GOT3 (cell line): Measurements from ENCODE around the gene NYNRIN.

Experiments
- DNase-seq: peaks from one replicate; lab custom pipeline; 2025; ENCODE audit warnings: mixed read lengths; lab: John Stamatoyannopoulos, UW

NYNRIN gene

DNA sequence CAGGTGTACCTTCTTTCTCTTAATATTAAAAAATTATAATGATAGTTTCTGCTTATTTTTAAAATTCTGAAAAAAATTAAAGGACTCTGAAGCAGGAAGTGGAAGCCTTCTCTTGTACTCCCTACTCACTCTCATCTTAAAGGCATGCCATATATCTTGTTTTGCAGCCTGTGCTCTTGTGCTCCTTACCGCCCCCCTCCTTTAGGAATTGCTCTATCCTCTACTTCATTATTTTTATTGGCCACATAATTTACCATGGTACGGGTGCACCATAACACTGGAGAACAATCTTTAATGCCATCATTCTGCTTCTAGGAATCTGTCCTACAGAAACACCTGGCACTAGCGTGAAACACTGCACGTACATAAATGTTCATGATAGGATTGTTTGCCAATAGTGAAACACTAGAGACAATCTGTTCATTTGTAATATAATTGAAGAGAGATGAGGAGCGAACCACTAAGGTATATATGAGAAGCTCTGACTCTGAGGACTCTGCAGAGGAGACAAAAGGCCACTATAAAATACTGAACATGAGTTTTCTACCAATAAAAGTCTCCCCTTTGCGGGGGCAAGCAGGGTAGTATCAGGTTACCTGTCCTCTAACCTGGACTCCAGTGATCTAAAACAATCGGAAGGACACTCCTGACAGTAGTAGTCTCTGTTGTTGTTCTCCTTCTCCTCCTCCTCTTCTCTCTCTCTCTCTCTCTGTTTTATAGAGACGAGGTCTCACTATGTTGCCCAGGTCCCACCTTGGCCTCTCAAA, 6.3 kb upstream of the NYNRIN start:
- no peak for DNase-seq

DNA sequence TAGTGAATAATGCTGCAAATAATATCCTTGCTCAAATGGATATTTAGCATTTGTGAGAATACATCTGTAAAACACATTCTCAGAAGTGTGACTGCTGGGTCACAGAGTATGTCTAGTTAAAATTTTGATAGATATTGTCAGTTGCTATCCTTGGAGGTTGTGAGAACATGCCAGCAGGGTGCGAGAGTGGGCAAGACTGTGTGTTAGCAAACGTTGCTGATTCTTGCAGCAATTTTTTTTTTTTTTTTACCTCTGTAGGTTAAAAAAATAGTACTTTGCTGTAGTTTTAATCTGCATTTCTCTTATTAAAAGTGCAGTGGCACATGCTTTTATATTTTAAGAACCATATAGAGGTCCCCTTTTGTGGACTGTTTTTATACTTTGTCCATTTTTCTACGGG, 4.5 kb upstream of the NYNRIN start:
- no peak for DNase-seq

DNA sequence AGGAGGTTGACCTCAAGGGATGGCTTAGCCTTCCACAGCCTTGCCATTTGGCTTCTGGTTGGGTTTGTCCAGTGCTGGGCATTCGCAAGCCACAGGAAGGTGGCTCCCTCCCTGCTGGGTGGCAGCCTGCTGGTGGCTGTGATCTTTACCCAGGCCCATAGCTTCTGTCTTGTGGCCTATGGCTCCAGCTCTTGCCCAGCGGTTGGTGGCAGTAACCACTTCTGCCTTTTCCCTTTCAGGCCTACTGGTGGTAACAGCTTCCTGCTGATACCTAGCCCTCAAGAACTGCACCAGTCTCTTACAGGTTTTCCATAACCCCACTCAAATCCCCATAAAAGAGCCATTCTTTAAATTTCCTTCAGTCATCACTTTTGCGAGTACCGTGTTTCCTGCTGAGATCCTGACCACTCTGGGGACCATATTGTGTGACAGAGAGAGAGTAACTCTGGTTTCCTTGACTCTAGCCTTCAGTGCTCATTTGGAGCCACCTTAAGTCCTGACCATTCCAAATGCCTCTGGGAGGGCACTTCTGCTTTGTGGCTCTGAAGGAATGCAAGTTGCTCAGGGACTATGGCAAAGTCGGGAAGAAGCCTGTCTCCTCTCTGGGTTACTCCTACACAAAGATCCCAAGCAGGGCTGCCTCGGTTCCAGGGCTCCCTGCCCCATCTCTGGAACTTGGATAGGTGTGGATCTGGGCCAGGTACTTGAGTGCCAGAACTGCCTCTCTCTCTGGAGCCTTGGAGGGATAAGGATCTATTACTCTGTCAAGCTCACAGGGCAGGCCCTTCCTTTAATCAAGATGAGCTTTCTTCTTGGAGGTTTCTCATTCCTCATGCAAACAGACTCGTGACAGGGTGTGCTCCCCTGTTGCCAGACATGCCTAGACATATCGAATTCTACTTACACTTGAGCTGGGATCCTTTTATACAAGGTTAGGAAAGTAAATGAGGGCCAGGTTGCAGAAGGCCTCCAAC, 2.9 kb upstream of the NYNRIN start:
- no peak for DNase-seq

DNA sequence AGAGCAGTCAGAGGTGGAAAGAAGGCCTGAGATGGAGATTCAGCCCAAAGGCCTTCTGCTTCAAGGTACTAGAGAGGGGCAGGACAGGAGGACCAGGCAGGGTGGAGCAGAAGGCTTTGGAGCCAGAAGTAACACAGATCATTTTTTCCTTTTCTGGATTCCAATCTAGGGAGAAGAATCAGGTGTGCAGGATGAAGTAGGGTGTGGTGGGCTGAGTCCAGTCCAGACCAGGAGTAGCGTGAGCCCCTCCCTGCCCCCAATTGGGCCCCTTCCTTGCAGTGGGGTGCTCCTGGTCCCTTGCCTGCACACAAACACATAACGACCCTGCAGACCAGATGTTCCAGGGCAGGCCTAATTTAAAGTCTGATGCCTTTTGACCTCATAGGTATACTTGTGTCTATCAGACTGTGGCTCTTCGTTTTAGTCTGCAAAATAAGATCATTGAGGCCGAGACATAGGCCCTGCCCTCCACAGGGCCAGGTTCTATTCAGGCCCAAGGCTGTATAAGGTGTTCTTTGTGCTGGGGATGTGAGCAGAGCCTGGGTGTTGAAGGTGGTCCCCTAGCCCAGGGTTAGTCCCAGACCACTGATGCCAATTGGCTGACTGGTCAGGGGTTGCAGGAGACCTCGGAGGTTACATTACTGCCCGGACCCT, 1.0 kb upstream of the NYNRIN start:
- no peak for DNase-seq

DNA sequence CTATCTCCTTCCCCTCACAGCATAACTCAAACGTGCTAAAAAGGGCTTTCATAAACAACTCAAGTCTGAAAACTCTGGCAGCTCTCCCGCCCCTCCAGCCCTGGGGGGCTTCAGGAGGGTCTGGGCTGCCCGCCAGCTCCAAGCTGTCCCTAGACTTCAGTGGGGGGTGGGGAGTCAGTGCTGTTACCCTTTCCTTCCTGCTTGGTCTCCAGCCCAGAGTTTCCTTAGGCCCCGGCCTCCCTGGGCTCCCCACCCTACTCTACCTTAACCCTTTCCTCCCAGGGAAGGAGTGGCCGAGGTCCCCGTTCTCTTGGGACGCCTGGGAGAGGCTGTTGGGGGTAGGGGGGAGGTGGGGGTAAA, 530 bp upstream of the NYNRIN start:
- no peak for DNase-seq

DNA sequence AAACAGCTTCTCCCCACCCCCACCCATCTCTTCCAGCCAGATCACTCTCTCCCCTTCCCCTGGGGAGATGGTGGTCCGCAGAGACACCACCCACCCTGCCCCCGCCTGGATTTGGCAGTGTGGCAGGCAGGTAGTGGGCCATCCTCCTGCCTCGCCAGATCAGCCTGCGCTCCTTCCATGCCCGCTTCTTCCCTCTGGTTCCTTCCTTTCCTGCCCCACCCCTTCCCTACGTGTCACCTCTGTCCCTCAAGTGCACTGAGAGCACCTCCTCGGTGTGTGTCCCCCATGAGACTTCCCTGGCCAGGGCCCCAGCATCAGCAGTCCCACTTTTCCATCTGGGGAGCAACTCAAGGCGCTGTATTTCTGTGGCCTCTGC, 632 bp downstream of the NYNRIN start:
- DNase-seq: no peak

DNA sequence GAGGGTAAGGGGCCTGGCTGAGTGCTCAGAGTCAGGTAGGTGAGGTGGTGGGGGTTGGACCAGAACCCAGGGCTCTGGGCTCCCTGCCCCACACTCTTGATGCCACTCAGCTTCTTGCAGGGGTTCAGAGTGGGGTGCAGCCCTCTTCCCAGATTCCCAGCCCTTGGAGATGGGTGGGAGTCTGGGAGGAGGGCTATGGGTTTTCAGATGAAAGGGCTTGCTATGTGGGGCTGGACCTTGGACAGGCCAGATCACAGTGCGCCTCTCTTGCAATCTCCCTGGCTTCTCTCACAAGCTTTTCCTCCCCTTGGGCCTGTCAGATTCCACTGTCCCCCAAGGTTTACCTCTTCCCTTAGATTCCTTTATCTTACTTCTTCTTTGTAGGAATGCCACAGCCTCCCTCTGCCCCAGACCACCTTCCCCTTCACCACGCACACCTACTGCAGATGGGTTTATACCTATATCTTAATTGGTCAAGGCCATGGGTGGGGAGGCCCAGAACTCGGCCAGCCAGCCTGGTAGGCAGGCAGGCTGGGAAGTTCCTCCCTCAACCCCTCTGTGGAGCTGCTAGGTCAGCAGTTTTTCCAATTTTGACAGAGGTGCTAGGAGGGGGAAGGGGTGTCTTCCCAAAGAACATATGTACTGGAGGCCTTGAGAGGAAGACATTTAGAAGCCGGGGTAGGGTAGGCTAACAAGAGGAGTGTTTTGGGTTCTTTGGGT, 1.4 kb downstream of the NYNRIN start:
- no peak for DNase-seq

DNA sequence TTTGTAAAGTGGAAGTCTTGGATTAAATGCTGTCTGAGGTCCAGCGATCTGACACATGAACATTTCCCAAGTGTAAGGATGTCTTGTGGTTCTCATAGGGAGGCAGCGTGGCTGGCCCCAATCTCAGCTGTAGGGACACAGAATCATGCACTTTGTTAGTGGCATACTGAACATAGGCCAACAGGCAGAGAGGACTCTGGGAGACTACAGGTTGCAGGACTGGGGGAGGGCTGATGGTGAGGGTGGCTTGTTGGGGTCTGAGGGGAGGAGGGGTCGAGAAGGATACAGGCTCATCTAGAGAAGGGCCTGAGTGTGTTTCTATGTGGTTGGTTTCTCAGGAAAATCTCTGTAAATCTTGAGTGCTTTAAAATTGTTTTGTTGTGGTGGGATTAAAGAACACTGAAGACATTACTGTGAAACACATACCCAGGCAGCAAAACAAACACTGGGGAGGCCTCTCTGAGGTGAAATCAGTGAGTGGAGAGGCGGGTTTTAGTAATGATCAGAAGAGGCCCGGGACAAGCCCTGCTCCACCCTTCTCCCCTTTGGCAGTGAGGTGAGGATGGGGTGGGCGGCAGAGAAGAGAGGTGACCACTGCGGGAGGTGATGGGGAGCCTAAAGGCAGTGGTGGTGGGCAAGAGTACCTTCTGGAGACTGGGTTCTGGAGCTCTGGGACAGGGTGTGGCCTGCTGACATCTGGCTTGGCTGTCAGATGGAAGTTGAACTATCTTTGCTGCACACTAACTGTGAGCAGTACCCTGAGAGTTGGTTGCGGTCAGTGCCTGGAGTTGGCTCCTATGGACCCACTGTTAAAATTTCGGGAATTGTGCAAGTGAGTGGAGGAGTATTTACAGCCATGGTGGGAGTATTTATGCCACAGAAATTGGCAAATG, 3.3 kb downstream of the NYNRIN start:
- DNase-seq: no peak

DNA sequence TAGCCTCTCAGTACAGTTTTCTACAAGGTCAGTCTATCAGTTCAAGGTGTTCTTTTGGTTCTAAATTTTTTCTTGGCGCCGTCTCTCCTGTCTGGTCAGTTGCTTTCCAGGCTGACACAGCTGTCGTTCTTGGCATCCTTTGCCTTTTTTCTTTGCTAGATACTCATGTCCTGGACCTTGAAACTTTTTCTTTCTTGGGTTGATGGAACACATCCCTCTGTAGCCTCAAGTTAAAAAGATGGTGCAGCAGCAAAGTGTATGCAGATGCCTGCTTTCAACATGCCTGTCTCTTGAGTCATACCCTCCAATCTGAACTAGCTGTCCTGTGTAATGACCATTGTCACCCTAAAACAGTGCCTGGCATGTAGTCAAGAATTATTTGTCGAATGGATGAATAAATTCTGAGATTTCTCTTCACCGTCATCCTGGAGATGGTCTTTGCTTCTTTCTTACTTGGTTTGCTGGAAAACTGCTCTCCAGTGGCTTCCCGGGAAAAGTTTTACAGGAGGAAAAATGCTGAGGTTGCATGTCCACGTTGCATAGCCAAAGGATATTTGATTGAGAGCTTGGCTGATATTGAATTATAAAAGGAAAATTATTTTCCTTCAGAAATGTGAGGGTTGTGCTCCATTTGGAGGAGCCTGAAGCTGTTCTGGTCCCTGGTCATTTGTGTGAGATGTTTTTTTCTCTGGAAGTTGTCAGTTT, 4.6 kb downstream of the NYNRIN start:
- DNase-seq: no peak

DNA sequence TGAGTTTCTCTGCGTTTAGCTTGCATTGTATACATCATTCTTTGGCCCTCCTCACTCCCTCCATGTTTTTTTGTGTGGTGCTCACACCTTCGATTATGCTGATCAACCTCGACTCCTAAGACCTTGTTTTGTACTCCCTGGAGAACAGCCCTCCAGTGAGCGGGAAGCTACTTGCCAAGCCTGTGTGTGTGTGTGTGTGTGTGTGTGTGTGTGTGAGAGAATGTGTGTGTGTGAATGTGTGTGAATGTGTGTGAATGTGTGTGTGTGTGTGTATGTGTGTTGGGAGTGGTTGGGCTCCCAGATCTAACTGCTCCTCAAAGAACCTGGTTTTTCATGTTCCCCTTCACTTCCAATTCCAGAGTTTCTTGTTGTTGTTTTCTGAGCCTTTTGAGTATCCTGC, 6.0 kb downstream of the NYNRIN start:
- DNase-seq: no peak

DNA sequence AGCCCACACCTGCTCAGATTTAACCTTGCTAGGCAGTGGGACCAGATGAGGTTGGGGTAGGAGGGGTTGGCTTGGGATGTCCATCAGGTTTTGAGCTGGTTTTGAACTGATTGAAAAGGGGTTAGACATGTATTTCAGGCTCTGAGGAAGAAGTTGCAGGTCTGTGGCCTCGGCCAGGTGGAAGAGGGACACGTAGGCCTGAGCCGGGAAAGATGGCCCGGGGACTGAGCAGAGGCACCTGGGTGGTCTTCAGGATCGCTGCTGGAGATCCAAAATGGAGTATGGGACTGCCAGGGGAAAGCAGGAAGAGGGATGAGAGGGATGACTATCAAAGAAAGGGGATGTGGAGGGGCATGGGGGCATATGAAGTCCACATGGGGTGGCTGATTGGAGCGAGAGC, 7.6 kb downstream of the NYNRIN start:
- no peak for DNase-seq

DNA sequence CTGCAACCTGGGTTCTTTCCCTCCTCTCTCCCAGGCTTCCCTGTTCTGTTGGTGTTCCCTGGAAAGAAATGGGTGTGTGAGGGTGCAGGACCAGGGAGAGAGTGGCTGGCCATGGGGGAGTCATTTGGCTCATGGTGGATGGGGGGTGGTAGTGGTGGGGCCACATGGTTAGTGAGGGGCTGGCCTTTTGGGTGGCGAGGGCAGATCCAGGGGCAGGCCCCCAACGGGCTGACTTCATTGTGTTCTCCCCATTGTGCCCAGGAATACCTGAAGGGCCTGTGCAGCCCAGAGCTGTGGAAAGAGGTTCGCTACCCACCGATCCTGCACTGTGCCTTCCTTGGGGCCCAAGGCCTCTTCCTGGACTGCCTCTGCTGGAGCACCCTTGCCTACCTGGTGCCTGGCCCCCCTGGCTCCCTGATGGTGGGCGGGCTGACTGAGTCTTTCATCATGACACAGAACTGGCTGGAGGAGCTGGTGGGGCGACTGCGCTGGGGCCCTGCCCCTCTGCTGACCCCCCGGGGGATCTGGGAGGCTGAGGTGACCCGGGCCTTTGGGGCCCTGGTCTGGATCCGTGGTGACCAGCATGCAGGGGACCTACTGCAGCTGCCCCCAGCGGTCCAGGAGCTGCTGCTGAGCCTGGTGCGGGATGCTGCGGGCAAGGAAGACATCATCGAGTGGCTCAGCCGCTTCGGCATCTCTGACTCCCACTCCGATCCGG, 9.0 kb downstream of the NYNRIN start:
- no peak for DNase-seq

DNA sequence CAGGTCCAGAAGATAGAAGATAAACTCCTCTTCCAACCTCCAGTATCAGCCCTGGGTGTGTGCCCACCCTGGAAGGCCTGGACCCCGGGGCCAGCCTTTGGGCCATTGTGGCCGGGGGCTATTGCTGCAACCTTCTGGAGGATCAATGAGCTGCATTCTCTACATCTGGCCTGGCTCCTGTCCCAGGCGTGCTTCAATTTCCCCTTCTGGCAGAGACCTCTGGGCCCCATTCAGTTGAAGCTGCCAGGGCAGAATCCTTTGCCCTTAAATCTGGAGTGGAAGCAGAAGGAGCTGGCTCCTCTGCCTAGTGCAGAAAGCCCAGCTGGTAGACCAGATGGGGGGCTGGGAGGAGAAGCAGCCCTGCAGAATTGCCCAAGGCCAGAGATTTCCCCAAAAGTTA, 10.0 kb downstream of the NYNRIN start:
- DNase-seq: no peak

DNA sequence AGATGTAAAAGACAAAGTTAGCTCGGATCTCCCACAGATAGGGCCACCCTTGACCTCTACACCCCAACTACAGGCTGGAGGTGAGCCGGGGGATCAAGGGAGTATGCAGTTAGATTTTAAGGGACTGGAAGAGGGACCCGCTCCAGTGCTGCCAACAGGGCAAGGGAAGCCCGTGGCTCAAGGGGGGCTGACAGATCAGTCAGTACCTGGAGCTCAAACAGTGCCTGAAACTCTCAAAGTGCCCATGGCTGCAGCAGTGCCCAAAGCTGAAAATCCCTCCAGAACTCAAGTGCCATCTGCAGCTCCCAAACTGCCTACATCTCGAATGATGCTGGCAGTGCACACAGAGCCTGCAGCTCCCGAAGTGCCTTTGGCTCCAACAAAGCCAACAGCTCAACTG, 10.4 kb downstream of the NYNRIN start:
- no peak for DNase-seq

DNA sequence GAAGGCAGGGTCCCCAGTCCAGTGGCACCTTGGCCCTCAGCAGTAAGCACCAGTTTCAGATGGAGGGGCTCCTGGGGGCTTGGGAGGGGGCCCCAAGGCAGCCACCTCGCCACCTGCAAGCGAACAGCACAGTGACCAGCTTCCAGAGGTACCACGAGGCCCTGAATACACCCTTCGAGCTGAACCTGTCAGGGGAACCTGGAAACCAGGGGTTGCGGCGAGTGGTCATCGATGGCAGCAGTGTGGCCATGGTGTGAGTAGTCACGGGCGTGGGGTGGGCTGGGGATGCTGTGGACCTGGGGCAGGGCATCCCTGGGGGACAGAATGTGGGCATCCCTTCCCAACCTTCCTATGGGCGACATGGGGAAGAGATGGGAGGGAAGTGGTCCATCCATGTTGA, 11.2 kb downstream of the NYNRIN start:
- DNase-seq: no peak

DNA sequence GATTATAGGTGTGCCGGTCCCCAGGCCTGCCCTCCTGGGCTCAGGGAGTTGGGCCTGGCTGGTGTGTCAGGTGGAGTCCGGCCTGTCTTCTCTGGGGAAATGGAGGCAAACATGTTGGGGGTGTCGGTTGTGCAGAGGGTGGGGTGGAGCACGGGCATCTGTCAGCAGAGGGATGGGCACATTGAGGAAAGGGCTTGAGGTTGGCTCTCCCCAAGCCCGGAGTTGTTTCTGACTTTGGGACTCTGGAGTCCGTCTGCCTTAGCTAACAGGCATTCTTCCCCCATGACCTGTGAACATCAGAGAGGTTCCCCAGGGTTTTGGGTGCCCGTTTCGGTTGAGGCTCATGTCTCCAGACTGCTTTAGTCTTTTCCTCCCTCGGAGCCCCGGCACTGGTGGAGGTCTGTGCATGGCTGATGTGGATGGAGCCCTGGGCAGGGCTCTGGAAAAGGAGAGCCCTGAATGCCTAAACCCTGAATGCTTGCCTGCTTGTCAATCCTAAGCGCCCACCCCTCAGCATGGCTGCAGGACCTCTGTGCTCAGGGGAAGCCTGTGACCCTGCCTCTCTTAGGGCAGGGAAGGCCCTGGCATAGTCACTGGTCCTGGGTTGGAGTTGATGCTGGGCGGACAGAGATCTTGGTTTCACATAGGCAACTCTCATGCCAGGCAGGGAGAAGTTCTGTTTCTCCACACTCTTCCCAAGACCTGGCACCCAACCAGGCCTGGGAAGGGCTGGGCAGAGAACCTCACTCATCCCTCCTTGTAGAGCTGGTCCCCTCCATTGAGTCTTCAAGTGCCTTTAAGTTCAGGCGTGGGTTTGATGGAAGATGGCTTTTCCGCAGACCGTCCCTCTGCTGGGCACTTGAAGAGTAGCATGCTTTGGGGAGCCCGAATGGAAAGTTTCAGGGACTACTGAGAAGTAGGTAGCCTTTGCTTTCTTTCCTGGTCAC, 12.9 kb downstream of the NYNRIN start:
- DNase-seq: no peak

DNA sequence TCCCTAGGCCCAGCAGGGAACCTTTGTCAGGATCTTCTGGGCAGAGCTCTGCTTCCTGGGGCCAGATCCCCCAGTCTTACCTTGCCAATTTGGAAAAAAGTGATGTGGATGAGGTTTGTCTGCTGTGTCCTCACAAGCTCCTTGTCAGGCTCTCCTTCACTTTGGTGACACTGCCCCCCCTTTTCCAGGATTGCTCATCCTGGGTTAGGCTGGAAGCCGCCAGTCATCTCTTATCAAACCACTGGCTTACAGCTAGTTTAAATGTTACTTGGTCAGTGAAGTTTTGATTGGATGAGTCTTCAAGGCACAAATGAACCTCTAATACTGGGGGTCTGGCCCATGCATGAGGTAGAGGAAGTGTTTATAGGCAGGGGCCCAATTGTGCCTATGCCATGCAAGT, 15.3 kb downstream of the NYNRIN start:
- no peak for DNase-seq

DNA sequence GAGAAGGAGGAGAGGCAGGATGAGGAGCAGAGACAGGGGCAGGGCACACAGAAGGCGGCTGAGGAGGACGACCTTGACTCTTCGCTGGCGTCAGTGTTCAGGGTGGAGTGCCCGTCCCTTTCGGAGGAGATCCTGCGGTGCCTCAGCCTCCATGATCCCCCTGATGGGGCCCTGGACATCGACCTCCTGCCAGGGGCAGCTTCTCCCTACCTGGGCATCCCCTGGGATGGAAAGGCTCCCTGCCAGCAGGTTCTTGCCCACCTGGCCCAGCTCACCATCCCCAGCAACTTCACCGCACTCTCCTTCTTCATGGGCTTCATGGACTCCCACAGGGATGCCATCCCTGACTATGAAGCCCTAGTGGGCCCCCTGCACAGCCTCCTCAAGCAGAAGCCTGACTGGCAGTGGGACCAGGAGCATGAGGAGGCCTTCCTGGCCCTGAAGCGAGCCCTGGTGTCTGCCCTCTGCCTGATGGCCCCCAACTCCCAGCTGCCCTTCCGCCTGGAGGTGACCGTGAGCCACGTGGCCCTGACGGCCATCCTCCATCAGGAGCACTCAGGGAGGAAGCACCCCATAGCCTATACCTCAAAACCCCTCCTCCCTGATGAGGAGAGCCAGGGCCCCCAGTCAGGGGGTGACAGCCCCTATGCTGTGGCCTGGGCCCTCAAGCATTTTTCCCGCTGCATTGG, 16.1 kb downstream of the NYNRIN start:
- no peak for DNase-seq
